GM12878 (cell line): ENCODE measurements around the gene CDH5. TPM values are rescaled to one million over a fixed set of nuclear protein-coding genes. Genes with fewer than 3 reads are reported as not detected.

Source experiments
- ATAC-seq: fragments of 200-7000 bp; cut with Tn5 transposase; 3 replicates; pipeline ENCODE4 v1.9.1; 2020; ENCODE audit warnings: mild to moderate bottlenecking, moderate library complexity
- BruUV-seq: library from RNA; stranded (reverse); fragments of 400-500 nt; replicated peaks from 2 replicates; lab custom pipeline; 2021; lab: Mats Ljungman, UMichigan
- CTCF ChIA-PET: fragments of 300-600 bp; sonication (Branson Sonifier 250); formaldehyde crosslinking; extraction: SDS; loops from one replicate; lab custom pipeline; 2021; ENCODE audit warnings: inconsistent platforms; lab: Yijun Ruan, JAX
- POLR2A ChIA-PET: fragments of 350-600 bp; formaldehyde crosslinking; extraction: SDS; loops from one replicate; lab custom pipeline; 2021; ENCODE audit warnings: inconsistent platforms; lab: Charles Lee
- RAD21 ChIA-PET: fragments of 300-600 bp; sonication (Branson Sonifier 250); formaldehyde crosslinking; loops from one replicate; lab custom pipeline; 2023; ENCODE audit warnings: antibody characterized with exemption; ENCODE audit not compliant: unreplicated experiment; lab: Charles Lee
- SMC1A ChIA-PET: fragments of 300-600 bp; sonication (Branson Sonifier 250); formaldehyde crosslinking; loops from one replicate; lab custom pipeline; 2023; ENCODE audit not compliant: unreplicated experiment, uncharacterized antibody; lab: Charles Lee
- DNase-seq: peaks from one replicate; pipeline ENCODE4 v3.0.0-alpha.2; 2011; ENCODE audit warnings: low read depth, low spot score
- FAIRE-seq: peaks from 3 replicates; lab custom pipeline; 2011; peaks lifted over from hg19 to GRCh38; lab: Jason Lieb, UNC
- H2AFZ ChIP-seq: 2 replicates; pipeline ENCODE4 v1.6.0; 2011; ENCODE audit warnings: low read depth, low read length, control low read depth; ENCODE audit not compliant: control insufficient read depth
- H3K27ac ChIP-seq: 2 replicates; pipeline ENCODE4 v1.5.1; 2011; ENCODE audit warnings: control low read depth; ENCODE audit not compliant: control insufficient read depth, insufficient read depth
- H3K27me3 ChIP-seq, 2 experiments: replicated peaks in 1 of 2; 2 replicates each; pipeline versions ENCODE4 v1.6.0 to v1.6.1; 2011; ENCODE audit warnings: low read length in 1 of 2; ENCODE audit not compliant: control insufficient read depth in 2 of 2, insufficient read depth in 2 of 2
- H3K36me3 ChIP-seq, 2 experiments: 2 replicates each; pipeline ENCODE4 v1.5.1; 2011; ENCODE audit warnings: low read length in 1 of 2; ENCODE audit not compliant: control insufficient read depth in 2 of 2, insufficient read depth in 2 of 2
- H3K4me1 ChIP-seq: 2 replicates; pipeline ENCODE4 v1.6.1; 2011; ENCODE audit warnings: mild to moderate bottlenecking, low read length, moderate library complexity, mixed read lengths; ENCODE audit not compliant: control insufficient read depth, insufficient read depth
- H3K4me2 ChIP-seq: 2 replicates; pipeline ENCODE4 v1.6.0; 2011; ENCODE audit warnings: control low read depth; ENCODE audit not compliant: control insufficient read depth, insufficient read depth
- H3K4me3 ChIP-seq: fragments of 200-600 bp; sonication (generic); 2 replicates; pipeline ENCODE4 v1.5.1; 2016
- H3K79me2 ChIP-seq: 2 replicates; pipeline ENCODE4 v1.6.0; 2011; ENCODE audit warnings: low read length; ENCODE audit not compliant: control insufficient read depth, insufficient read depth
- H3K9ac ChIP-seq: 2 replicates; pipeline ENCODE4 v1.8.0; 2011; ENCODE audit warnings: low read length, control low read depth, mixed read lengths; ENCODE audit not compliant: control insufficient read depth, insufficient read depth
- H3K9me3 ChIP-seq: replicated peaks from 3 replicates; pipeline ENCODE4 v1.5.1; 2011; ENCODE audit warnings: mild to moderate bottlenecking, low read length; ENCODE audit not compliant: control insufficient read depth, insufficient read depth
- H4K20me1 ChIP-seq: 2 replicates; pipeline ENCODE4 v1.6.0; 2011; ENCODE audit not compliant: control insufficient read depth, insufficient read depth
- CBX3 ChIP-seq: fragments of 200-600 bp; sonication (generic); IDR thresholded peaks from 2 replicates; pipeline ENCODE4 v1.6.1; 2016; ENCODE audit warnings: low read depth, borderline replicate concordance
- CHD1 ChIP-seq: IDR thresholded peaks from 2 replicates; pipeline ENCODE4 v1.6.1; 2012; ENCODE audit warnings: low read depth, low read length, improper control_type of control experiment
- DPF2 ChIP-seq: fragments of 450-650 bp; IDR thresholded peaks from 2 replicates; pipeline ENCODE4 v1.6.1; 2017; ENCODE audit warnings: mild to moderate bottlenecking
- ETV6 ChIP-seq, 2 experiments: fragments of 450-650 bp in 1 of 2; IDR thresholded peaks in 1 of 2; conservative IDR thresholded peaks in 1 of 2; 2 replicates each; pipeline ENCODE4 v1.6.1; 2014; ENCODE audit warnings: antibody characterized with exemption in 1 of 2, borderline replicate concordance in 1 of 2, low read depth in 1 of 2, mild to moderate bottlenecking in 1 of 2, moderate library complexity in 1 of 2
- HDAC6 ChIP-seq: fragments of 200-600 bp; sonication (generic); IDR thresholded peaks from one replicate; pipeline ENCODE4 v1.8.0; 2017; ENCODE audit warnings: antibody characterized with exemption; ENCODE audit not compliant: unreplicated experiment
- MTA3 ChIP-seq: IDR thresholded peaks from 2 replicates; pipeline ENCODE4 v1.6.1; 2012; ENCODE audit warnings: low read length, inconsistent platforms, borderline replicate concordance
- SPI1 ChIP-seq: IDR thresholded peaks from 2 replicates; pipeline ENCODE4 v1.6.1; 2011; ENCODE audit warnings: low read depth, mild to moderate bottlenecking, low read length, moderate library complexity, borderline replicate concordance; ENCODE audit not compliant: insufficient read depth
- TCF7 ChIP-seq: IDR thresholded peaks from 2 replicates; pipeline ENCODE4 v1.6.1; 2014; ENCODE audit warnings: antibody characterized with exemption, borderline replicate concordance
- ZBED1 ChIP-seq: IDR thresholded peaks from 2 replicates; pipeline ENCODE4 v1.6.1; 2016; ENCODE audit warnings: borderline replicate concordance
- ZNF622 ChIP-seq: fragments of 450-650 bp; IDR thresholded peaks from 2 replicates; pipeline ENCODE4 v1.6.1; 2017; ENCODE audit warnings: mild to moderate bottlenecking, inconsistent platforms
- ZSCAN29 ChIP-seq: fragments of 450-650 bp; IDR thresholded peaks from 2 replicates; pipeline ENCODE4 v1.6.1; 2017; ENCODE audit warnings: mild to moderate bottlenecking, moderate library complexity
- ZZZ3 ChIP-seq: IDR thresholded peaks from 2 replicates; pipeline ENCODE4 v1.6.1; 2011; ENCODE audit warnings: low read depth; ENCODE audit not compliant: control insufficient read depth, insufficient read length
- WGBS: methylation state at CpG from one replicate; pipeline ENCODE4 v1.1.6; 2016; ENCODE audit warnings: low lambda C conversion rate; ENCODE audit not compliant: insufficient replicate concordance, insufficient coverage; ENCODE audit errors: missing lambda C conversion rate; 5-methylcytosine and 5-hydroxymethylcytosine counted together
- in situ Hi-C: fragments of 300-500 bp; cut with MboI; formaldehyde crosslinking; loops from 9 replicates; pipeline ENCODE4 v1.14.3; 2018; ENCODE audit warnings: mixed read lengths
- intact Hi-C: fragments of 100-400 bp; cut with micrococcal nuclease; formaldehyde crosslinking; loops from one replicate; pipeline ENCODE4 v1.14.2; 2022; ENCODE audit not compliant: unreplicated experiment
- polyA plus RNA-seq, 11 experiments: library from polyadenylated mRNA; depleted of rRNA in 4 of 11; unstranded in 6 of 11; stranded (reverse) in 5 of 11; fragments of >200 nt; fragmentation: Nextera tagmentation in 4 of 11; fragmentation: Illumina TruSeq in 1 of 11; extraction: Ambion mirVana in 4 of 11; extraction: Trizol in 1 of 11; gene quantifications; 1 replicate in 1 of 11; 2 replicates in 10 of 11; pipeline versions ENCODE4 v1.2.1 to v1.2.3, GENCODE V29; 2011 to 2016; ENCODE audit warnings: inconsistent platforms in 2 of 11, missing spikeins in 2 of 11, low read depth in 1 of 11
- total RNA-seq, 4 experiments: library from RNA; depleted of rRNA in 3 of 4; stranded (reverse); fragments of >200 nt in 3 of 4; fragmentation: Illumina TruSeq in 1 of 4; extraction: Trizol in 1 of 4; gene quantifications; 2 replicates each; pipeline versions ENCODE4 v1.2.1 to v1.2.3, GENCODE V29; 2013 to 2021
- TF ChIP-seq, protein P1 (sequence below): fragments of 450-650 bp; IDR thresholded peaks from 2 replicates; pipeline ENCODE4 v1.6.1; 2016; ENCODE audit warnings: mild to moderate bottlenecking
- TF ChIP-seq, protein P2 (sequence below): IDR thresholded peaks from 2 replicates; pipeline ENCODE4 v1.6.1; 2012; ENCODE audit warnings: low read depth, low read length, improper control_type of control experiment

Gene CDH5
- total and polyA plus RNA-seq, 10 of the 15 experiments (the other 5 are each of a cell fraction or from before 2014, with no cell fraction given), result not detected

DNA sequence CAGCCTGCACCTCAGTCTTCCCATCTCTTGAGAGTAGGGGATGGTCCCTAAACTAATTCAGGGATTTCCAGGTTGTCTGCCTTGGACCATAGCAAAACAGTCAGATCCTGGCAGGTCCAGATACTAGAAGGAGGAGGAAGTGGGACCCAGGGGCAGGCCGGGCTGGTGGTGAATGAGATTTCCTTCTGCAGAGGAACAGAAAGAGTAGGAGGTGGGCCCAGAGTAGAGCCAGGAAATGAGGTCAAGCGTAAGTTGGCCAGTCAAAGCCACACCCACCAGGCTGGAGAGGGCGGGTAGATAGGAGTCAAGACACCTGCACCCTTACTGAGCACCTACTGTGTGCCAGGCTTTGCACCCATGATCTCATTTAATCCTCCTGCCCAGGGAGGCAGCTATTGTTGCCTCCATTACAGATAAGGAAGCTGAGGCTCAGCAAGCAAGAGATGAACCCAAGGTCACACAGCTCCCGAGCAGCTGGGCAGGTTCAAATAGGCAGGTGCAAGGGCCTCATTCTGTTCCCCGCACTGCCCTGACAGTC is 2.6 kb downstream of the CDH5 start (continued):
- TF ChIP-seq, protein P1, sequence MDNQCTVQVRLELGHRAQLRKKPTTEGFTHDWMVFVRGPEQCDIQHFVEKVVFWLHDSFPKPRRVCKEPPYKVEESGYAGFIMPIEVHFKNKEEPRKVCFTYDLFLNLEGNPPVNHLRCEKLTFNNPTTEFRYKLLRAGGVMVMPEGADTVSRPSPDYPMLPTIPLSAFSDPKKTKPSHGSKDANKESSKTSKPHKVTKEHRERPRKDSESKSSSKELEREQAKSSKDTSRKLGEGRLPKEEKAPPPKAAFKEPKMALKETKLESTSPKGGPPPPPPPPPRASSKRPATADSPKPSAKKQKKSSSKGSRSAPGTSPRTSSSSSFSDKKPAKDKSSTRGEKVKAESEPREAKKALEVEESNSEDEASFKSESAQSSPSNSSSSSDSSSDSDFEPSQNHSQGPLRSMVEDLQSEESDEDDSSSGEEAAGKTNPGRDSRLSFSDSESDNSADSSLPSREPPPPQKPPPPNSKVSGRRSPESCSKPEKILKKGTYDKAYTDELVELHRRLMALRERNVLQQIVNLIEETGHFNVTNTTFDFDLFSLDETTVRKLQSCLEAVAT, result no peak
- no peak for TF ChIP-seq CHD1

DNA sequence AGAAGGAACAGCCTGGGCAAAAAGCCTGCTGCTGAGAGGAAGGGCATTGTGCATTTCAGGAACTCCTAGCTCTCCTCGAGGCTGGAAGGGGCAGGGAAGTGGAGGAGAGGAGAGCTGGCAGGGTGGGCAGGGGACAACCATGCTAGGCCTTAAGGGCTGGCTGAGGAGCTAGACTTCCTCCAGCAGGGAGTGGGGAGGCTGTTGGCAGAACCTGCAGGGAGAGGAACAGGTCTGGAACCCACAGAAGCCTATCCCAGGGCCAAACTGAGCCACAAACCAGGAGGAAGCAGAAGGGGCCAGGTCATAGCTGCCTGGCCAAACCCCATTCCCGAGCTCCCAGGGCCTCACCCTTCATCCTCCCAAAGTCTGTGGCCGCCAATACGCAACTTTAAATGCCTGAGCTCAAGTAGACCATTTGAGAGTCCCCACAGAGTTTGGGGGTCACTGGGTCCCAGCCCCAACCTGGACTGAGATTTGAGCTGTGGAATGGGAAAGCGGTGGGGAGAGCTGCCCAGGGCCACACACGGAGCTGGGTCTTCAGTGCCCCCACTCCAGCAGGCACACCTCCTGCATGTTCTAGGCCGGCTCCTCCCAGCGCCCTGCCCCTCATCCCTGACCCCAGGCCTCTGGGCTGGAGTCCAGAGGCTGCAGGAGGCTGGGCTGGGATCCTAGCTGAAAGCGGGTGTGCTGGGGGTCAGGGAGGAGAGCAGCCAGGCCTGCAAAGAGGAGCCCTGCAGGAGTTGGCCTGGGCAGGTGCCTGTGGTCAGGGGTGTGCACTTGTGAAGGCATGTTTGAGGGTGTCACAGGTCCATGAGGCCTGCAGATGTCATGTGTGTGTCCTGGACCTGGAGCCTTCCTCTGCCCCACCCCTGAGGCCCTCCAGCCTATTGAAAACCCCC is 4.5 kb downstream of the CDH5 start:
- BruUV-seq, result no TSS peak
- H4K20me1 ChIP-seq, result no peaks in the 10 kb centered on the region
- TF ChIP-seq DPF2, result no peak
- TF ChIP-seq MTA3, result no peak
- no peak for TF ChIP-seq ETV6 (conservative IDR thresholded peaks at IDR 0.05 in 1 of 2, IDR thresholded peaks at IDR 0.05 in 1 of 2; ENCODE audit: borderline replicate concordance in 1 of 2, low read depth in 1 of 2)
- TF ChIP-seq ZNF622, result no peak
- TF ChIP-seq ZBED1, result no peak
- TF ChIP-seq CBX3, result no peak
- TF ChIP-seq HDAC6, result no peak
- TF ChIP-seq, protein P2, sequence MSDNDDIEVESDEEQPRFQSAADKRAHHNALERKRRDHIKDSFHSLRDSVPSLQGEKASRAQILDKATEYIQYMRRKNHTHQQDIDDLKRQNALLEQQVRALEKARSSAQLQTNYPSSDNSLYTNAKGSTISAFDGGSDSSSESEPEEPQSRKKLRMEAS, result no peak
- TF ChIP-seq SPI1, result no peak
- no peak for TF ChIP-seq ZZZ3
- TF ChIP-seq ZSCAN29, result no peak
- TF ChIP-seq TCF7, result no peak
- TF ChIP-seq, all 136 proteins: peak for 0
- in situ Hi-C loops, result no loop called here
- Histone ChIP-seq H3K27ac (no peak overlapping the region), H3K36me3 (no peaks in the 10 kb centered on the region), H3K9me3 (no peaks in the 10 kb centered on the region; the same call in 2 of the 3 replicates), H3K4me2 (no peak overlapping the region), H3K9ac (no peak overlapping the region), H2AFZ (no peak overlapping the region), H3K27me3 (no peaks in the 10 kb centered on the region), H3K79me2 (no peaks in the 10 kb centered on the region), H3K4me1 (peaks cover 5% of the 10 kb centered on the region; the same call in 1 of the 2 replicates), H3K4me3 (no peak overlapping the region)
- ATAC-seq (no peak), FAIRE-seq (no peak), DNase-seq (no peak)
- intact Hi-C loops, result no loop called here
- 25% methylated on average over 9 of the region's 9 CpGs for WGBS
- RAD21 ChIA-PET, result no interaction called here
- CTCF ChIA-PET, result interaction anchor here (3.4 kb wide), 1 partner anchor 14 kb away, joined by 14 read pairs; no protein-coding TSS in a partner anchor
- POLR2A ChIA-PET, result no interaction called here
- SMC1A ChIA-PET, result interaction anchor here (1.4 kb wide), 1 partner anchor 14 kb away, joined by 5 read pairs; no protein-coding TSS in a partner anchor
